Right lung (tissue), 5 donors: ENCODE measurements around the gene CARHSP1. TPM values are rescaled to one million over a fixed set of nuclear protein-coding genes. Genes with fewer than 3 reads are reported as not detected.
A peak's percentile ranks its signal among the peaks of the same experiment; 100 is the strongest.
"Not testable (repeated sequence)": the region's sequence is repeated elsewhere in the genome, so short reads cannot be mapped to it uniquely, and the experiment has no call there.

Experiments
- DNase-seq, 2 donors: peaks; one replicate each; pipeline ENCODE4 v3.0.0-alpha.2; 2013
- polyA plus RNA-seq, 5 donors: library from polyadenylated mRNA; unstranded; fragments of 120-200 nt; gene quantifications; one replicate each; pipeline versions ENCODE4 v1.2.1 to v1.2.3, GENCODE V29; 2013; ENCODE audit warnings: inconsistent platforms in 1 of 5, low replicate concordance in 1 of 5; ENCODE audit not compliant: insufficient read length in 5 of 5, insufficient read depth in 1 of 5

The CARHSP1 gene
- polyA plus RNA-seq, 5 donors = 88.1 to 111 (median 90.1) TPM

DNA sequence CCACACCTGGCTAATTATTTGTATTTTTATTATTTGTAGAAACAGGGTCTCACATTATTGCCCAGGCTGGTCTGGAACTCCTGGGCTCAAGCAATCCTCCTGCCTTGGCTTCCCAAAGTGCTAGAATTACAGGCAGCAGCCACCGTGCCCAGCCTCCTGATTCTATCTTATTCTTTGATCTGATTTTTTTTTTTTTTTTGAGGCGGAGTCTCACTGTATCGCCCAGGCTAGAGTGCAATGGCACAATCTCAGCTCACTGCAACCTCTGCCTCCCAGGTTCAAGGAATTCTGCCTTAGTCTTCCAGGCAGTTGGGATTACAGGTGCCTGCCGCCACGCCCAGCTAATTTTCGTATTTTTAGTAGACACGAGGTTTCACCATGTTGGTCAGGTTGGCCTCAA, 6.5 kb upstream of the CARHSP1 start:
- DNase-seq = not testable (repeated sequence)

DNA sequence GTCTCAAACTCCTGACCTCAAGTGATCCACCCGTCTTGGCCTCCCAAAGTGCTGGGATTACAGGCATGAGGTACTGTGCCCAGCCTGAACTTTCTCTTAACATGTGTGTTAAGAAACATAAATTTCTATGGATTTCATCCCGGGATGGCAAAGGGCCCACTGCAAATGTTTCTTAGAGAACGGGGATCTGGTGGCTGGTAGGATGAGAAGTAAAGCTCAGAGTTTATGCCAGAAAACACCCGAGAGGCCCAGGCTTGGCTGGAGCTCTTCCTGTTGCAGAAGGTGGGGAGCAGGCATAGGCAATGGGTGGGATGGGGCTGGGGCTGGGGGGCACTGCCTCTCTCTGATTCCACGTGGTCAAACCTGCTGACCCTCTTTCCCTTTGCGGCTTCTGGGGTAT, 5.6 kb upstream of the CARHSP1 start:
- DNase-seq = no peak

- DNase-seq = not testable (repeated sequence)
Measured at GRCh38 chr16:8873866-8874195, 5.0 kb upstream of the CARHSP1 start.

GRCh38 chr16:8872967-8873865, 4.4 kb upstream of the CARHSP1 start:
- no peak for DNase-seq

GRCh38 chr16:8872071-8872470, 3.3 kb upstream of the CARHSP1 start:
- DNase-seq = no peak

GRCh38 chr16:8869988-8870241, 1.1 kb upstream of the CARHSP1 start:
- not testable (repeated sequence) for DNase-seq

GRCh38 chr16:8869212-8869987, 594 bp upstream of the CARHSP1 start:
- no peak for DNase-seq

DNA sequence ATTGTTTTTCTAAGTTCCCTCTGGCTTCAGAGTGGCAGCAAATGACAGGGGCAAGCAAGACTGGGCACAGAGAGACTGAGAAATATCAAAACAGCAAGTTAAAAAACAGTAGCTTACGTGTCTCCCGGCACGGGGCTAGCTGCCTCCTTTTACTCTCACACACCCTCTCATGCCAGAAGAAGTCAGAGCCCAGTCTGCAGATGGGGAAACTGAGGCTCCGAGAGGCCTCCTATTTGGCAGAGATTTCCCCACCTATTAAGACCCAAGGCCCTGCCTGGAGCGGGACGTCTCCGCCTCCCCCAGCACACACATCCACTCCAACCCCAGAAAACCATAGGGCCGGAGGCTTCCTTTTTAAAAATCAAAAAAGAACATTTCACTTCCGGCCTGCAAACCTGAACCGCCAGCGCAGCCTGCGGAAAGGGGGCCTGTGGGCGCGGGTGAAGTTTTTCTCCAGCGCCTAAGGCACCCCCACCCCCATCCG, 832 bp downstream of the CARHSP1 start:
- DNase-seq = peak in 1 of 2 donors; percentile 21

GRCh38 chr16:8867216-8867931, 1.4 kb downstream of the CARHSP1 start:
- peak; percentile 37 to 40 for DNase-seq

DNA sequence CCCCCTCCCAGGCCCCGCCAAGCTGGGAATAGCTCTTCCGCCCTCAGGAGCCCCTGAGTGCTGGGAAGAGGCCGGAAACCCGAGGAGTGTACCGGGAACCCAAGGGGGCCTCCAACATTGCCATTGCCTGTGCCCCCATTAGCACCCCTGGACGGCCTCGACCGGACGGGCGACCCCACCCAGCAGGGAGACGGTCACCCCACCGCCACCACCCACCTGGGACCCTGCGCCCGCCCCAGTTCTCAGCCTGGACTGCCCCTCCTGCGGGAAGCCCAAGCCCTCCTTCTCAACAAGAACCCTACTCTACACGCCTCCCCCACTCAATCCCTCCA, 2.0 kb downstream of the CARHSP1 start:
- DNase-seq = no peak

DNA sequence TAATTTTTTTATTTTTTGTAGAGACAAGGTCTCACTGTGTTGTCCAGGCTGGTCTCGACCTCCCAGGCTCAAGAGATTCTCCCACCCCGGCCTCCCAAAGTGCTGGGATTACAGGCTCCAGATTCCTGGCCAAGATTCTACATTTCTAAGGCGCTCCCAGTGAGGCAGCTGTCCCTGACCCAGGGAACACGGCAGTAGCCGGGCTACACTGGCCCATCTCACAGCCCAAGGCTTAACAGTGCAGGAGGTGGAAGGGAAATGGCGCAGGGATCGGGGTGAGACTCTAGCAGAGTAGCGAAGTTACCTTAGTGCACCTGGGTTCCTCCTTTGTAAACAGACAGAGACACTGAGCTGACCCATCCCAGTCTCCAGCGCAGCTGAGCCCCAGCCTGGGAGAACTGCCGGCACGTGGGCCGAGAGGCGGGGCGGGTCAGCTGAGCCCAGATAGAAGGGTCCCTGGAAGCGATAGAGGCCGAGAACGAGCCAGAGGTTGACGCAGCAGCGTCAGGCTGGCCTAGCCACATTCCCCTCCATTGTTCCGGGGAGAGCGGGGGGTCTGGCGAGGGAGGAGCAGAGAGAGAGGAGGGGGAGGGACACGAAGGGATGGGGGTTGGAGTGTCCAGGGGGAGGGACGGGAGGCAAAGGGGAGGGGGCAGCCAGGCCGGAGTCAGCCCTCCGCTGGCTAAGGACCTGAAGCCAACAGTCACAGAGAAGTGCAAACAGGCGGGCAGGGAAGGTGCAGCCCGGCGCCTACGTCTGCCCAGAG, 2.5 kb downstream of the CARHSP1 start:
- peak; percentile 69 to 70 for DNase-seq

DNA sequence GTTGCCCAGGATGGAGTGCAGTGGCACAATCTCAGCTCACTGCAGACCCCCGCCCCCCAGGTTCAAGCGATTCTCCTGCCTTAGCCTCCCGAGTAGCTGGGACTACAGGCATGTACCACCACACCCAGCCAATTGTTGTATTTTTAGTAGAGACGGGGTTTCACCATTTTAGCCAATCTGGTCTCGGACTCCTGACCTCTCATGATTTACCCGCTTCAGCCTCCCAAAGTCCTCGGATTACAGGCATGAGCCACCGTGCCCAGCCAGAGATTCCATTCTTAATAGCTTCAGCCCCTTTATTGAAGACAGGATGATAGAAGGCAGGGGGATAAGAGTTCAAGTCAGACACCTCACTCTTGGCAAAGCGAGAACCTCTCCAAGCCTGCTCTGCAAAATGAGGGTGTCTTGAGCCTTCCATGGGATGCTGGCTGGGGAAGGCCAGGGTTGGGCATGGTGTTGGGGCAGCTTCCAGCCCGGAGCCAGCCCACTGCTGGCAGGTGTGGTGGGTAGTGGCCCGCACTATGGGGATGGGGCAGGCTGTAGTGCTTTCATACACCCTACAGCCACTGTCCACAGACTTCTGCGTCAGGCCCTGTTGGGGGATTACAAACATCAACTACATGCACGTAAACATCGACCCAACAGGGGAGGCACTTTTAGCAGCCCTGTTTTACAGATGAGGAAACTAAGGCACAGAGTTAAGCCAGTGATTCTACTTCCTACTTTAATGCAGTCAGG, 3.5 kb downstream of the CARHSP1 start:
- no peak for DNase-seq

GRCh38 chr16:8864480-8865110, 4.2 kb downstream of the CARHSP1 start:
- DNase-seq = no peak

GRCh38 chr16:8863594-8864424, 5.0 kb downstream of the CARHSP1 start:
- no peak for DNase-seq

DNA sequence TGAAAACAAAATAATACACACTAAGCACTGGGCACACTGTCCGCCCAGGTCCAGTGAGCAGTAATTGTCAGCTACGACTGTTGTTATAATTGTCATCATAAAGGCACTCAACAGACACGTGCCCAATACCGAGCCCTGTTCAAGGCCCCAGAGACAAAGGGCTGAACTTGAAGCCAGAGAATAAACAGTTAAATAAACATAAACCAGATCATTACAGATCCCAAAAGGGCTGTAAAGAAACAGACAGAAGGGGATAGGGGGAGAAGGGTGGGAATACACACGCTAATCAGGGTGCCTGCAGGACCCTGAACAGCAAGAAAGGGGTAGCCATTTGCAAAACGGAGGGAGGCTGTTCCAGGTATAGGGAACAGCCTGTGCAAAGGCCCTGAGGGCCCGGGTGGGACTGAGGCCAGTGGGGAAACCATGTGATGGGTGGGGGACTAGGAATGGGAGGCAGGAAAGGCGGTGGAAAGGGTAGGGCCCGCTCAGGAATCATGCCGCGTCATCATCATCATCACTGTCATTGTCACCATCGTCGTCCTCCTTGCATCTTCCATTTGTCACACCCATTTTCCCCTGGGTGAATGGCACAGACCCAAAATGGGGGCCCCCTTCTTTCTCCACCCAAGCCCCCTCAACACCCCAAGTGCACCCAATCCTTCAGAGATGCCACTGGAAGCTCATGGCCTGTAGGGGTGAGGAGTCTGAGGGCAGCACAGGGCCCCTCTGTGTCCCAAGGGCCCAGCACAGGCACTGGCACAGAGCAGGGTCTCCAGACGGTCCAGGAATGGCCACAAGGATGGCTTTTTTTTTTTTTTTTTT, 6.3 kb downstream of the CARHSP1 start:
- DNase-seq = no peak

GRCh38 chr16:8861563-8862308, 7.1 kb downstream of the CARHSP1 start:
- no peak for DNase-seq

- DNase-seq = peak in 1 of 2 donors; percentile 38
Measured at GRCh38 chr16:8859913-8860881, 8.6 kb downstream of the CARHSP1 start.
